Measurements from ENCODE around the gene NKX2-8.

DNA sequence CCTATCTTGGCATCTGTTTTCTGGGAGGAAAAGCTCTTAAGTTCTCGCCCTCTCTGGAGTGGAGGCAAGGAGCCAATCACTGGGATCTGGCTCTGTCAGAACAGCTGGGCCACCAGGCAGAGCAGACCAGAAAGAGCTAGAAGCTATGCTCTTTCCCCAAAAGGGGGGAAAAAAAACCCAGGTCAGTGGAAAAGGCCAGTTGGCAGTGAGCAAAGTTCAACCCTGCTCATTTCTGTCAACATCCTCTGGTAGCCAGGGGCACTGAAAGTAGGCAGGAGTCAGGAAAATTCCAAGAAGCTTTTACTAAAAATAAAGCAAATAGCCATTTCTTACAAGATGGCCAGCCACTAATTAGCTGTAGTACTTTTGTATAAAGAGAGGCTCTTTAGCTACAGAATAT lies 42.6 kb upstream of the NKX2-8 start:
- no peak for TF ChIP-seq NFIC (IDR thresholded peaks at IDR 0.05; ENCODE audit: borderline replicate concordance)
- TF ChIP-seq, protein P1, sequence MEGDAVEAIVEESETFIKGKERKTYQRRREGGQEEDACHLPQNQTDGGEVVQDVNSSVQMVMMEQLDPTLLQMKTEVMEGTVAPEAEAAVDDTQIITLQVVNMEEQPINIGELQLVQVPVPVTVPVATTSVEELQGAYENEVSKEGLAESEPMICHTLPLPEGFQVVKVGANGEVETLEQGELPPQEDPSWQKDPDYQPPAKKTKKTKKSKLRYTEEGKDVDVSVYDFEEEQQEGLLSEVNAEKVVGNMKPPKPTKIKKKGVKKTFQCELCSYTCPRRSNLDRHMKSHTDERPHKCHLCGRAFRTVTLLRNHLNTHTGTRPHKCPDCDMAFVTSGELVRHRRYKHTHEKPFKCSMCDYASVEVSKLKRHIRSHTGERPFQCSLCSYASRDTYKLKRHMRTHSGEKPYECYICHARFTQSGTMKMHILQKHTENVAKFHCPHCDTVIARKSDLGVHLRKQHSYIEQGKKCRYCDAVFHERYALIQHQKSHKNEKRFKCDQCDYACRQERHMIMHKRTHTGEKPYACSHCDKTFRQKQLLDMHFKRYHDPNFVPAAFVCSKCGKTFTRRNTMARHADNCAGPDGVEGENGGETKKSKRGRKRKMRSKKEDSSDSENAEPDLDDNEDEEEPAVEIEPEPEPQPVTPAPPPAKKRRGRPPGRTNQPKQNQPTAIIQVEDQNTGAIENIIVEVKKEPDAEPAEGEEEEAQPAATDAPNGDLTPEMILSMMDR (IDR thresholded peaks at IDR 0.05) = no peak
- no peak for TF ChIP-seq JUND (IDR thresholded peaks at IDR 0.05)
- TF ChIP-seq RAD21 (IDR thresholded peaks at IDR 0.05; ENCODE audit: low read length) = no peak
- TF ChIP-seq, protein P2, sequence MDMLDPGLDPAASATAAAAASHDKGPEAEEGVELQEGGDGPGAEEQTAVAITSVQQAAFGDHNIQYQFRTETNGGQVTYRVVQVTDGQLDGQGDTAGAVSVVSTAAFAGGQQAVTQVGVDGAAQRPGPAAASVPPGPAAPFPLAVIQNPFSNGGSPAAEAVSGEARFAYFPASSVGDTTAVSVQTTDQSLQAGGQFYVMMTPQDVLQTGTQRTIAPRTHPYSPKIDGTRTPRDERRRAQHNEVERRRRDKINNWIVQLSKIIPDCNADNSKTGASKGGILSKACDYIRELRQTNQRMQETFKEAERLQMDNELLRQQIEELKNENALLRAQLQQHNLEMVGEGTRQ (IDR thresholded peaks at IDR 0.05; ENCODE audit: borderline replicate concordance, low read depth, low read length) = no peak
- TF ChIP-seq POLR2AphosphoS5 (IDR thresholded peaks at IDR 0.05; ENCODE audit: low read depth, low read length) = no peak
- TF ChIP-seq EP300 (IDR thresholded peaks at IDR 0.05; ENCODE audit: borderline replicate concordance in 1 of 2, low read depth in 1 of 2, low read length in 1 of 2) = no peak
- TF ChIP-seq ELF1 (IDR thresholded peaks at IDR 0.05) = no peak
- TF ChIP-seq, protein P3, sequence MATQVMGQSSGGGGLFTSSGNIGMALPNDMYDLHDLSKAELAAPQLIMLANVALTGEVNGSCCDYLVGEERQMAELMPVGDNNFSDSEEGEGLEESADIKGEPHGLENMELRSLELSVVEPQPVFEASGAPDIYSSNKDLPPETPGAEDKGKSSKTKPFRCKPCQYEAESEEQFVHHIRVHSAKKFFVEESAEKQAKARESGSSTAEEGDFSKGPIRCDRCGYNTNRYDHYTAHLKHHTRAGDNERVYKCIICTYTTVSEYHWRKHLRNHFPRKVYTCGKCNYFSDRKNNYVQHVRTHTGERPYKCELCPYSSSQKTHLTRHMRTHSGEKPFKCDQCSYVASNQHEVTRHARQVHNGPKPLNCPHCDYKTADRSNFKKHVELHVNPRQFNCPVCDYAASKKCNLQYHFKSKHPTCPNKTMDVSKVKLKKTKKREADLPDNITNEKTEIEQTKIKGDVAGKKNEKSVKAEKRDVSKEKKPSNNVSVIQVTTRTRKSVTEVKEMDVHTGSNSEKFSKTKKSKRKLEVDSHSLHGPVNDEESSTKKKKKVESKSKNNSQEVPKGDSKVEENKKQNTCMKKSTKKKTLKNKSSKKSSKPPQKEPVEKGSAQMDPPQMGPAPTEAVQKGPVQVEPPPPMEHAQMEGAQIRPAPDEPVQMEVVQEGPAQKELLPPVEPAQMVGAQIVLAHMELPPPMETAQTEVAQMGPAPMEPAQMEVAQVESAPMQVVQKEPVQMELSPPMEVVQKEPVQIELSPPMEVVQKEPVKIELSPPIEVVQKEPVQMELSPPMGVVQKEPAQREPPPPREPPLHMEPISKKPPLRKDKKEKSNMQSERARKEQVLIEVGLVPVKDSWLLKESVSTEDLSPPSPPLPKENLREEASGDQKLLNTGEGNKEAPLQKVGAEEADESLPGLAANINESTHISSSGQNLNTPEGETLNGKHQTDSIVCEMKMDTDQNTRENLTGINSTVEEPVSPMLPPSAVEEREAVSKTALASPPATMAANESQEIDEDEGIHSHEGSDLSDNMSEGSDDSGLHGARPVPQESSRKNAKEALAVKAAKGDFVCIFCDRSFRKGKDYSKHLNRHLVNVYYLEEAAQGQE (IDR thresholded peaks at IDR 0.05; ENCODE audit: low read depth, low read length) = no peak
- no peak for TF ChIP-seq RXRA (IDR thresholded peaks at IDR 0.05; ENCODE audit: borderline replicate concordance, low read depth)
- TF ChIP-seq SMC3 (IDR thresholded peaks at IDR 0.05; ENCODE audit: low read depth, low read length) = no peak
- TF ChIP-seq RFX5 (IDR thresholded peaks at IDR 0.05; ENCODE audit: low read length) = no peak
- TF ChIP-seq TCF12 (IDR thresholded peaks at IDR 0.05) = no peak
- TF ChIP-seq EZH2phosphoT487 (IDR thresholded peaks at IDR 0.05; ENCODE audit: borderline replicate concordance, low read depth) = no peak
